ENCODE measurements around the gene DPP9.
"Not testable (repeated sequence)": the region's sequence is repeated elsewhere in the genome, so short reads cannot be mapped to it uniquely, and the experiment has no call there.

The DPP9 gene

DNA sequence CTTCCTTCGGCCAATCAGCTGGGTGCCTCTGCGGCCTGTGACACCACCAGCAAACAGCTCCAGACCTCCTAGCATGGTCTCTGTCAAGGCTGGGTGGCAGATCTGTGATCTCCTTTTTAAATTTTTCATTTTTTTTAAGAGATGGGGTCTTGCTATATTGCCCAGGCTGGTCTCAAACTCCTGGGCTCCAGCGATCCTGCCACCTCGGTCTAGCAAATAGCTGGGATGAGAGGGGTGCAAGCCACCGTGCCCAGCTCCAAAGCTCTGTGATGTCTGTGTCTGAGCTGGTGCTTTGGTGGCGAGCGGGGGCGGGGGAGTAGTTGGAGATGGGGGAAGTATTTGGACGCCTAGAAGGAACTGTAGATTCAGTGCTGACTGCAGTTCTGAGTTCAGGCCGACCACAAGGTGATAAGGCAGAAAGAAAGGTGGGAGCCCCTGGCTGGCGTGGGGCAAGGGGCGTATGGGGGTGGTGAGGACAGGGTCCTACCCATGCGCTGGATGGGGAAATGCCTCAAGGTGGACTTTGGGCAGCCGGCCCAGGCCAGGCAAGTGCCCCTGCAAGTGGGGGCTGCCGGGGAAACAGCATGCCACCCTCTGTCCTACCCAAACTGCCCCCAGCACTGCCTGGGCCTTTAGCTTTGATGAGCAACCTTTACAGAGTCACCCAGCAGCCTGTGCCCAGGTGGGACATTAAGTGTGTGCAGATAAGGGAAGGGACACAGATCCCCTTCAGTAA is 5.5 kb downstream of the DPP9 start:
- Histone ChIP-seq H3K9me3 (ENCODE audit: control insufficient read depth, low read length) (no peaks in the 10 kb centered on the region), H3K27ac (ENCODE audit: low read depth, low read length, severe bottlenecking) (no peak overlapping the region), H3K36me3 (ENCODE audit: control insufficient read depth, insufficient read depth, low read length) (peaks cover 79% of the 10 kb centered on the region), H3K4me3 (ENCODE audit: extremely low read depth, insufficient read depth, low read length, poor library complexity, severe bottlenecking) (no peak overlapping the region), H3K4me1 (ENCODE audit: control insufficient read depth, insufficient read depth, low read length, poor library complexity, severe bottlenecking) (peaks cover 14% of the 10 kb centered on the region)
- 93 to 97% methylated on average over 12 to 13 of the region's 15 CpGs for WGBS, 2 experiments (ENCODE audit: insufficient coverage in 2 of 2)

GRCh38 chr19:4717191-4717965 is 6.3 kb downstream of the DPP9 start:
- WGBS, 2 experiments (ENCODE audit: insufficient coverage in 2 of 2): 95 to 96% methylated on average over 20 to 23 of the region's 23 CpGs
- Histone ChIP-seq H3K4me1 (ENCODE audit: control insufficient read depth, insufficient read depth, low read length, poor library complexity, severe bottlenecking) (peaks cover 12% of the 10 kb centered on the region), H3K27ac (ENCODE audit: low read depth, low read length, severe bottlenecking) (no peak overlapping the region), H3K9me3 (ENCODE audit: control insufficient read depth, low read length) (no peaks in the 10 kb centered on the region), H3K36me3 (ENCODE audit: control insufficient read depth, insufficient read depth, low read length) (peaks cover 87% of the 10 kb centered on the region), H3K4me3 (ENCODE audit: extremely low read depth, insufficient read depth, low read length, poor library complexity, severe bottlenecking) (no peak overlapping the region)

- no peak overlapping the region for H3K27ac ChIP-seq (ENCODE audit: low read depth, low read length, severe bottlenecking)
- peaks cover 91% of the 10 kb centered on the region for H3K36me3 ChIP-seq (ENCODE audit: control insufficient read depth, insufficient read depth, low read length)
- 96 to 97% methylated on average over 21 to 27 of the region's 28 CpGs for WGBS, 2 experiments (ENCODE audit: insufficient coverage in 2 of 2)
- H3K4me3 ChIP-seq (ENCODE audit: extremely low read depth, insufficient read depth, low read length, poor library complexity, severe bottlenecking): no peak overlapping the region
- peaks cover 7% of the 10 kb centered on the region for H3K4me1 ChIP-seq (ENCODE audit: control insufficient read depth, insufficient read depth, low read length, poor library complexity, severe bottlenecking)
- no peaks in the 10 kb centered on the region for H3K9me3 ChIP-seq (ENCODE audit: control insufficient read depth, low read length)
These were observed 8.0 kb downstream of the DPP9 start for GRCh38 chr19:4715529-4716221.

DNA sequence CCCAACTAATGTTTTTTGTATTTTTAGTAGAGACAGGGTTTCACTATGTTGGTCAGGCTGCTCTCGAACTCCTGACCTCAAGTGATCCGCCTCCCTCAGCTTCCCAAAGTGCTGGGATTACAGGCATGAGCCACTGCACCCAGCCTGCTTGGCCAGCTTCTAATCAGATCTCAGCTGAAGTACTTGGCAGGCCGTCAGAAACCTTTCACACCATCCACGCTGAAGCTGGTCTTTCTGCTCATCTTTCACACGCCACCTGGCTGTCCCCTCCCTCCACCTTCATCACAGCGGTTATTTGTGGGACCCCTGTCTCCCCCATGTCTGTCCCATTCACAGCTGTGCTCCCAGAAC is 8.5 kb downstream of the DPP9 start:
- not testable (repeated sequence) for H3K27ac ChIP-seq (ENCODE audit: low read depth, low read length, severe bottlenecking); H3K4me3 ChIP-seq (ENCODE audit: extremely low read depth, insufficient read depth, low read length, poor library complexity, severe bottlenecking); H3K4me1 ChIP-seq (ENCODE audit: control insufficient read depth, insufficient read depth, low read length, poor library complexity, severe bottlenecking); H3K9me3 ChIP-seq (ENCODE audit: control insufficient read depth, low read length)
- peaks cover 91% of the 10 kb centered on the region for H3K36me3 ChIP-seq (ENCODE audit: control insufficient read depth, insufficient read depth, low read length)
- 96% methylated on average over 6 of the region's 6 CpGs for WGBS, 2 experiments (ENCODE audit: insufficient coverage in 2 of 2)

GRCh38 chr19:4714016-4714415 is 9.6 kb downstream of the DPP9 start:
- Histone ChIP-seq H3K4me3 (ENCODE audit: extremely low read depth, insufficient read depth, low read length, poor library complexity, severe bottlenecking) (no peak overlapping the region), H3K9me3 (ENCODE audit: control insufficient read depth, low read length) (no peaks in the 10 kb centered on the region), H3K27ac (ENCODE audit: low read depth, low read length, severe bottlenecking) (no peak overlapping the region), H3K36me3 (ENCODE audit: control insufficient read depth, insufficient read depth, low read length) (peaks cover 91% of the 10 kb centered on the region), H3K4me1 (ENCODE audit: control insufficient read depth, insufficient read depth, low read length, poor library complexity, severe bottlenecking) (peaks cover 7% of the 10 kb centered on the region)
- 93 to 95% methylated on average over 26 to 27 of the region's 27 CpGs for WGBS, 2 experiments (ENCODE audit: insufficient coverage in 2 of 2)

DNA sequence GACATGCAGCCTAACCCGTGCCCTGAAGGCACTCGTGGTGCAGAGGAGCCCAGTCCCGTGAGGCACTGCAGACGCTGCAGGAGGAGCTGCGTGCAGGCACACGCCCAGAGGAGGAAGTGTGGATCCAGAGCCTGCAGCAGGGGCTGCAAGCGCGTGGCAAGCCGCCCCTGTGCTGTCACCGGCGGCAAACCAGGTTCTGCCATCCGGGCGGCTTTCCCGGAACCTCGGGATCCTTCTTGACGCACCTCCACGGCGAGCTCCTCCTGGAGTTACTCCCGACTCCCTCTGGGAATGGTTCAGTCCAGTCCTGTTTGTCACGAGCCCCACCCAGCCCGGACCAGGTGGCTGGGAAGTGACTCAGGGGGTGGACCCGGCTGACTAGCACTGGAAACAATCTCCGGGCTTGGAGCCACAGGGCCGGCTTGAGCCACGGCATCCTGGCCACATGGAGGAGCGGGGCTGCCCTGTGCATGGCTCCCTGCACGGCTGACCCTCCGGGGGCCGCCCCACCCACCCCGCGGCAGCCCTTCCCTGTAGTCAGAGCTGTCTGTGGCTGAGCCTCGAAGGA is 10.2 kb downstream of the DPP9 start:
- H3K4me1 ChIP-seq (ENCODE audit: control insufficient read depth, insufficient read depth, low read length, poor library complexity, severe bottlenecking): peaks cover 7% of the 10 kb centered on the region
- WGBS, 2 experiments (ENCODE audit: insufficient coverage in 2 of 2): 94% methylated on average over 30 to 32 of the region's 32 CpGs
- H3K9me3 ChIP-seq (ENCODE audit: control insufficient read depth, low read length): no peaks in the 10 kb centered on the region
- peaks cover 93% of the 10 kb centered on the region for H3K36me3 ChIP-seq (ENCODE audit: control insufficient read depth, insufficient read depth, low read length)
- no peak overlapping the region for H3K4me3 ChIP-seq (ENCODE audit: extremely low read depth, insufficient read depth, low read length, poor library complexity, severe bottlenecking)
- H3K27ac ChIP-seq (ENCODE audit: low read depth, low read length, severe bottlenecking): no peak overlapping the region

DNA sequence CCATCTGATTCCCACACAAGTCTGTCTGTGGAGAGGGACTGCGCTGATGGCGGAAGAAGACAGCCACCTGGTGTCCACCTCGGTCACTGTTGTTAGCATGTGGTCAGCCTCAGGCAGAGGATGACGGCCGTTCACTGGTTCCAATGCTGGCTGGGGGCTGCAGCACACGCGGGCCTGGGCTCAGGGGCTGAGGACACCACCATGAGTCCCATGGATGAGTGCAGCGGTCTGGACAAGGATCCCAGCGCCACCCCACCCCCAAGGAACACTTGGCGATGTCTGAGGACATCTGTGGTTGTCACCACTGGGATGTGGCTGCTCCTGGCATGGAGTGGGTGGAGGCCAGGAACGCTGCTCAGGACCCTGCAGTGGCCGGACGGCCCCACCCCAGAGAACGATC is 10.9 kb downstream of the DPP9 start:
- 97% methylated on average over 11 to 14 of the region's 14 CpGs for WGBS, 2 experiments (ENCODE audit: insufficient coverage in 2 of 2)
- Histone ChIP-seq H3K27ac (ENCODE audit: low read depth, low read length, severe bottlenecking) (no peak overlapping the region), H3K4me3 (ENCODE audit: extremely low read depth, insufficient read depth, low read length, poor library complexity, severe bottlenecking) (no peak overlapping the region), H3K9me3 (ENCODE audit: control insufficient read depth, low read length) (no peaks in the 10 kb centered on the region), H3K36me3 (ENCODE audit: control insufficient read depth, insufficient read depth, low read length) (peaks cover 93% of the 10 kb centered on the region), H3K4me1 (ENCODE audit: control insufficient read depth, insufficient read depth, low read length, poor library complexity, severe bottlenecking) (peaks cover 7% of the 10 kb centered on the region)

- no peak overlapping the region for H3K27ac ChIP-seq (ENCODE audit: low read depth, low read length, severe bottlenecking)
- H3K36me3 ChIP-seq (ENCODE audit: control insufficient read depth, insufficient read depth, low read length): peaks cover 89% of the 10 kb centered on the region
- no peaks in the 10 kb centered on the region for H3K9me3 ChIP-seq (ENCODE audit: control insufficient read depth, low read length)
- WGBS, 2 experiments (ENCODE audit: insufficient coverage in 2 of 2): 93 to 95% methylated on average over 6 to 8 of the region's 8 CpGs
- peaks cover 7% of the 10 kb centered on the region for H3K4me1 ChIP-seq (ENCODE audit: control insufficient read depth, insufficient read depth, low read length, poor library complexity, severe bottlenecking)
- no peak overlapping the region for H3K4me3 ChIP-seq (ENCODE audit: extremely low read depth, insufficient read depth, low read length, poor library complexity, severe bottlenecking)
These were observed 12.4 kb downstream of the DPP9 start for GRCh38 chr19:4711211-4711610.

DNA sequence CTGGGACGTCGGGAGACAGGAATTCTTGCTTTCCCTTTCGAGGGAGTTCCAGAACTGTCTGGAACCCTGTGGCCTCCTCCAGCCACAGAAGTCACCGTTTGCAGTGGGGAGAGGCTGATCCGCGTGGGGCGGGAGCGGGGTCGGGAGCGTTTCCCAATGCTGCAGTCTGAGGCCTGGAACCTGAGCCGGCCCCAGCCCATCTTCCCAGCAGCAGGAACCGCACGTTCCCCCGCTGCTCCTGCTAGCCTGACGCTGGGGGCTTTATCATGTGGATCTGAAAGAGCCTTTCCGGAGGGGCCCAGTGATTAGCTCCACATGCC is 13.4 kb downstream of the DPP9 start:
- no peak overlapping the region for H3K4me3 ChIP-seq (ENCODE audit: extremely low read depth, insufficient read depth, low read length, poor library complexity, severe bottlenecking)
- peaks cover 7% of the 10 kb centered on the region for H3K4me1 ChIP-seq (ENCODE audit: control insufficient read depth, insufficient read depth, low read length, poor library complexity, severe bottlenecking)
- WGBS, 2 experiments (ENCODE audit: insufficient coverage in 2 of 2): 98 to 99% methylated on average over 15 to 16 of the region's 16 CpGs
- peaks cover 89% of the 10 kb centered on the region for H3K36me3 ChIP-seq (ENCODE audit: control insufficient read depth, insufficient read depth, low read length)
- no peak overlapping the region for H3K27ac ChIP-seq (ENCODE audit: low read depth, low read length, severe bottlenecking)
- no peaks in the 10 kb centered on the region for H3K9me3 ChIP-seq (ENCODE audit: control insufficient read depth, low read length)

DNA sequence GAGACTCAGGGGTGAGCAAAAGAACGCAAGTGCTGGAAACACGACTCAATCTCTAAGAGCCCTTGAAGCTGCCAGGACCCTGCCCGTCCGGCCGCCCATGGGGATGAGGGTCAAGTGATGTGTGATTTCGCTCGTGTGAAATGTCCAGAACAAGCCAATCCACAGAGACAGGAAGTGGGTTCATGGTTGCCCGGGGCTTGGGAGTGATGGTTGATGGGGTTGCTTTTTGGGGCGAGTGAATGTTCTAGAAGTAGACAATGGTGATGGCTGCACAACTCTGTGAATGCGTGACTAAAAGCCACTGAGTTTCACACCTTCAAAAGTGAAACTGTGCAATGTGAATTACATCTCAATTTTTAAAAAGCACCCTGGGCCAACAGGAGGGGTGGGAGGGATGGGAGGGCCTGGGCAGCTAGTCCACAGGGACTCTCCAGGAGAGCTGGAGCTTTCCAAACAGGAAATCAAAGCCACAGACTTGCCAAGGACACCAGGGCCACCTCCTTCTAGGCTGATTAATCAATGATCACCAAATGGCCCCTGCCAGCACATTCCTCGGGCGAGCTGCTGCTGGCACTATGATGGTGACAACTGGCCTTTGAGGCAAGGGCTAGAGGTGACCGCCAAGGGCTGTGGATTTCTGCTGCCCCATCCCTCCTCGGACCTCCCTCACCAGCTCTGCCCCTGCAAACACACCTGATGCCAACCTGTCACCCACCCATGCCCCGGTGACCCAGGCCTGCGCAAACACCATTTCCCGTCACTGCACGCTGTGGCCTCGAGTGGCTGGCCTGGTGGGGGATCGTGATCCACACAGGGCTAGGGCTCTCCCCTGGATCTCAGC is 14.0 kb downstream of the DPP9 start:
- H3K27ac ChIP-seq (ENCODE audit: low read depth, low read length, severe bottlenecking): no peak overlapping the region
- WGBS, 2 experiments (ENCODE audit: insufficient coverage in 2 of 2): 97 to 99% methylated on average over 19 to 20 of the region's 20 CpGs
- peaks cover 91% of the 10 kb centered on the region for H3K36me3 ChIP-seq (ENCODE audit: control insufficient read depth, insufficient read depth, low read length)
- no peak overlapping the region for H3K4me3 ChIP-seq (ENCODE audit: extremely low read depth, insufficient read depth, low read length, poor library complexity, severe bottlenecking)
- H3K9me3 ChIP-seq (ENCODE audit: control insufficient read depth, low read length): no peaks in the 10 kb centered on the region
- H3K4me1 ChIP-seq (ENCODE audit: control insufficient read depth, insufficient read depth, low read length, poor library complexity, severe bottlenecking): peaks cover 7% of the 10 kb centered on the region

Data from mesodermal cell (in vitro differentiated cells).